Measurements from ENCODE around the gene C22orf31.

- TF ChIP-seq CTCF (IDR thresholded peaks at IDR 0.05) = no peak
- no peak for TF ChIP-seq POLR2AphosphoS5 (IDR thresholded peaks at IDR 0.05; ENCODE audit: low read depth, low read length)
- TF ChIP-seq TCF7L2 (IDR thresholded peaks at IDR 0.05; ENCODE audit: low read depth, low read length) = no peak
Measured at GRCh38 chr22:29028468-29028867, 33.2 kb downstream of the C22orf31 start.

All from Panc1 (cell line).